ENCODE measurements around the gene KAT6B. TPM values are rescaled to one million over a fixed set of nuclear protein-coding genes. Genes with fewer than 3 reads are reported as not detected.

Gene KAT6B
- total and polyA plus RNA-seq, 10 of the 15 experiments (the other 5 are each of a cell fraction or from before 2014, with no cell fraction given), result 2.7 to 22.6 (median 15.7) TPM

DNA sequence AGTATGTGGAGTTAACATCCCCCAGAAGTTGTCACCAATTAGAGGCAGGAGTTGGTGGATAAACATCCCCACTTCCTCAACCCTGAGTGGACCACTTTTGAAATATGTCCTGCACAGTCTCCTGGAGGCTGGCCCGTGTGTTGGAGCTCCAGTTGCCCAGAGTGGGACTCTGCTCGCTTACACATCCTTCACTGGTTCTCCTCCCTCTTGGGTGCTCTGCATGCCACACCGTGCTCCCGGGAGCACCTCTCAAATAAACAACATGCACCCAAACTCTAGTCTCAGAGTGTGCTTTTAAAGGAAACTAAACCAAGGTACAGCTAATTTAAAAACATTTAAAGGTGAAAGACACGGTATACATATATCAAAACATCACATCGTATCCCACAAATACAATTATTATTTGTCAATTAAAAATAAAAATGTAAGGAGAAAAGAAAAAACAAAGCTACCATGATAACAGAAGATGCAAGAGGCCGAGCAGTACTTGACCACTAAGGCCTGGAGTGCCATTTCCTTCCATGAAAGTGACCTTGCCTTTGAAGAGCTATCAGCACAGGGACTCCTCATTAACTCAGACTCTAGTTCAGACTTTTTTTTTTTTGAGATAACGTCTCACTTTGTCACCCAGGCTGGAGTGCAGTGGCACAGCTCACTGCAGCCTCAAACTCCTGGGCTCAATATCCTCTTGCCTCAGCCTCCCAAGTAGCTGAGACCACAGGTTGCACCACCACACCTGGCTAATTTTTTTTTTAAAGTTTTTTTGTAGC lies 237.2 kb downstream of the KAT6B start:
- Histone ChIP-seq H3K27ac (ENCODE audit: control insufficient read depth, insufficient read depth) (no peak overlapping the region), H3K27me3 (replicated peaks in 1 of 2; ENCODE audit: control insufficient read depth in 2 of 2, insufficient read depth in 2 of 2, low read length in 1 of 2) (no peaks in the 10 kb centered on the region), H3K4me2 (ENCODE audit: control insufficient read depth, insufficient read depth) (no peak overlapping the region), H3K9me3 (replicated peaks; ENCODE audit: control insufficient read depth, insufficient read depth, low read length) (no peaks in the 10 kb centered on the region), H3K79me2 (ENCODE audit: control insufficient read depth, insufficient read depth, low read length) (no peaks in the 10 kb centered on the region), H3K36me3 (ENCODE audit: control insufficient read depth in 2 of 2, insufficient read depth in 2 of 2, low read length in 1 of 2) (no peaks in the 10 kb centered on the region), H3K4me1 (ENCODE audit: control insufficient read depth, insufficient read depth, low read length) (no peaks in the 10 kb centered on the region), H3K9ac (ENCODE audit: control insufficient read depth, insufficient read depth, low read length) (no peak overlapping the region), H2AFZ (ENCODE audit: control insufficient read depth, low read depth, low read length) (no peak overlapping the region), H4K20me1 (ENCODE audit: control insufficient read depth, insufficient read depth) (no peaks in the 10 kb centered on the region), H3K4me3 (no peak overlapping the region)
- BruUV-seq (replicated peaks), result no TSS peak
- DNase-seq (ENCODE audit: low read depth, low spot score), result no peak
- no peak for TF ChIP-seq ZBED1 (IDR thresholded peaks at IDR 0.05; ENCODE audit: borderline replicate concordance)
- TF ChIP-seq BRCA1 (IDR thresholded peaks at IDR 0.05; ENCODE audit: low read depth, low read length), result no peak
- TF ChIP-seq RAD51 (IDR thresholded peaks at IDR 0.05), result no peak
- no peak for TF ChIP-seq BMI1 (IDR thresholded peaks at IDR 0.05; ENCODE audit: borderline replicate concordance)
- TF ChIP-seq NBN (IDR thresholded peaks at IDR 0.05), result no peak
- CTCF ChIA-PET, result interaction anchor here (0.6 kb wide), 1 partner anchor 366 kb away, joined by 3 read pairs; no protein-coding TSS in a partner anchor
- WGBS (ENCODE audit: insufficient coverage, insufficient replicate concordance, low lambda C conversion rate, missing lambda C conversion rate), result 72% methylated on average over 8 of the region's 8 CpGs
- intact Hi-C loops (cut with micrococcal nuclease; ENCODE audit: unreplicated experiment) (no loop called here), in situ Hi-C loops (cut with MboI) (no loop called here)
- SMC1A ChIA-PET (ENCODE audit: uncharacterized antibody, unreplicated experiment), result interaction anchor here (0.6 kb wide), 1 partner anchor 492 kb away, joined by 3 read pairs; no protein-coding TSS in a partner anchor
- no peak for ATAC-seq
- no peak for FAIRE-seq
- POLR2A ChIA-PET, result no interaction called here
- RAD21 ChIA-PET (ENCODE audit: unreplicated experiment), result no interaction called here

DNA sequence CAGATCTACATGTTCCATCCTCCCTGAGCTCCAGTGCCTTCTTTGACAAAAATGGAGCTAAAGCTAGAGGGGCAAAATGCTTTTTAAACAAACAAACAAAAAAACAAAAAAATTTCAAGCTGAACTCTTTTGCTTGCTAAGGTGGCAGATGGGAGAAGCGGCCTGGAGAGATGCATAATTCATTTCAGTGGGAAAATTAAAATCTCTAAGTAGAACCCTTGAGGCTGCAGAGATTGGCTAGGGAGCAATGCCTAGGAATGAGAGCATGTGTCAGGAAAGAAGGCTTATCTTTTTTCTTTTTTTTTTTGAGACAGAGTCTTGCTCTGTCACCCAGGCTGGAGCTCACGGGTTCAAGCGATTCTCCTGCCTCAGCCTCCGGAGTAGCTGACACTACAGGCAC lies 238.7 kb downstream of the KAT6B start:
- no peak overlapping the region for H3K4me2 ChIP-seq (ENCODE audit: control insufficient read depth, insufficient read depth)
- ChIA-PET SMC1A (ENCODE audit: uncharacterized antibody, unreplicated experiment) (interaction anchor here (0.5 kb wide), 1 partner anchor 765 kb away, joined by 4 read pairs; no protein-coding TSS in a partner anchor), POLR2A (interaction anchor here (0.6 kb wide), 1 partner anchor 311 kb away, joined by 3 read pairs; no protein-coding TSS in a partner anchor), RAD21 (ENCODE audit: unreplicated experiment) (no interaction called here), CTCF (interaction anchor here (0.9 kb wide), 1 partner anchor 32 kb away, joined by 3 read pairs; no protein-coding TSS in a partner anchor)
- no TSS peak for BruUV-seq (replicated peaks)
- H3K4me3 ChIP-seq, result no peak overlapping the region
- no peaks in the 10 kb centered on the region for H3K79me2 ChIP-seq (ENCODE audit: control insufficient read depth, insufficient read depth, low read length)
- in situ Hi-C loops (cut with MboI), result no loop called here
- H3K36me3 ChIP-seq (ENCODE audit: control insufficient read depth in 2 of 2, insufficient read depth in 2 of 2, low read length in 1 of 2), result no peaks in the 10 kb centered on the region
- ATAC-seq, result no peak
- no peak overlapping the region for H3K27ac ChIP-seq (ENCODE audit: control insufficient read depth, insufficient read depth)
- H4K20me1 ChIP-seq (ENCODE audit: control insufficient read depth, insufficient read depth), result no peaks in the 10 kb centered on the region
- no peaks in the 10 kb centered on the region for H3K9me3 ChIP-seq (replicated peaks; ENCODE audit: control insufficient read depth, insufficient read depth, low read length)
- intact Hi-C loops (cut with micrococcal nuclease; ENCODE audit: unreplicated experiment), result no loop called here
- H3K9ac ChIP-seq (ENCODE audit: control insufficient read depth, insufficient read depth, low read length), result no peak overlapping the region
- H2AFZ ChIP-seq (ENCODE audit: control insufficient read depth, low read depth, low read length), result no peak overlapping the region
- H3K4me1 ChIP-seq (ENCODE audit: control insufficient read depth, insufficient read depth, low read length), result no peaks in the 10 kb centered on the region
- H3K27me3 ChIP-seq (replicated peaks in 1 of 2; ENCODE audit: control insufficient read depth in 2 of 2, insufficient read depth in 2 of 2, low read length in 1 of 2), result no peaks in the 10 kb centered on the region
- no peak for FAIRE-seq
- no peak for DNase-seq (ENCODE audit: low read depth, low spot score)
- WGBS (ENCODE audit: insufficient coverage, insufficient replicate concordance, low lambda C conversion rate, missing lambda C conversion rate), result 81% methylated on average over 4 of the region's 4 CpGs
- TF ChIP-seq HDAC6 (IDR thresholded peaks at IDR 0.05; ENCODE audit: unreplicated experiment), result no peak
- TF ChIP-seq SP1 (IDR thresholded peaks at IDR 0.05; ENCODE audit: low read depth, low read length), result no peak
- TF ChIP-seq RUNX3 (IDR thresholded peaks at IDR 0.05; ENCODE audit: low read length), result no peak
- TF ChIP-seq NR2F1 (conservative IDR thresholded peaks at IDR 0.05), result no peak
- TF ChIP-seq KLF5 (IDR thresholded peaks at IDR 0.05; ENCODE audit: partially characterized antibody), result no peak
- TF ChIP-seq, protein P1, sequence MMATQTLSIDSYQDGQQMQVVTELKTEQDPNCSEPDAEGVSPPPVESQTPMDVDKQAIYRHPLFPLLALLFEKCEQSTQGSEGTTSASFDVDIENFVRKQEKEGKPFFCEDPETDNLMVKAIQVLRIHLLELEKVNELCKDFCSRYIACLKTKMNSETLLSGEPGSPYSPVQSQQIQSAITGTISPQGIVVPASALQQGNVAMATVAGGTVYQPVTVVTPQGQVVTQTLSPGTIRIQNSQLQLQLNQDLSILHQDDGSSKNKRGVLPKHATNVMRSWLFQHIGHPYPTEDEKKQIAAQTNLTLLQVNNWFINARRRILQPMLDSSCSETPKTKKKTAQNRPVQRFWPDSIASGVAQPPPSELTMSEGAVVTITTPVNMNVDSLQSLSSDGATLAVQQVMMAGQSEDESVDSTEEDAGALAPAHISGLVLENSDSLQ (IDR thresholded peaks at IDR 0.05), result no peak
- TF ChIP-seq MXI1 (IDR thresholded peaks at IDR 0.05; ENCODE audit: low read depth, low read length), result no peak
- no peak for TF ChIP-seq IKZF1 (conservative IDR thresholded peaks at IDR 0.05)
- TF ChIP-seq TCF3 (IDR thresholded peaks at IDR 0.05; ENCODE audit: borderline replicate concordance, insufficient read depth, low read depth, low read length), result no peak
- TF ChIP-seq ZNF622 (IDR thresholded peaks at IDR 0.05), result no peak
- TF ChIP-seq RB1 (IDR thresholded peaks at IDR 0.05; ENCODE audit: borderline replicate concordance), result no peak
- TF ChIP-seq, protein P2, sequence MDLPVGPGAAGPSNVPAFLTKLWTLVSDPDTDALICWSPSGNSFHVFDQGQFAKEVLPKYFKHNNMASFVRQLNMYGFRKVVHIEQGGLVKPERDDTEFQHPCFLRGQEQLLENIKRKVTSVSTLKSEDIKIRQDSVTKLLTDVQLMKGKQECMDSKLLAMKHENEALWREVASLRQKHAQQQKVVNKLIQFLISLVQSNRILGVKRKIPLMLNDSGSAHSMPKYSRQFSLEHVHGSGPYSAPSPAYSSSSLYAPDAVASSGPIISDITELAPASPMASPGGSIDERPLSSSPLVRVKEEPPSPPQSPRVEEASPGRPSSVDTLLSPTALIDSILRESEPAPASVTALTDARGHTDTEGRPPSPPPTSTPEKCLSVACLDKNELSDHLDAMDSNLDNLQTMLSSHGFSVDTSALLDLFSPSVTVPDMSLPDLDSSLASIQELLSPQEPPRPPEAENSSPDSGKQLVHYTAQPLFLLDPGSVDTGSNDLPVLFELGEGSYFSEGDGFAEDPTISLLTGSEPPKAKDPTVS (IDR thresholded peaks at IDR 0.05; ENCODE audit: low read depth, low read length), result no peak
- no peak for TF ChIP-seq TAF1 (IDR thresholded peaks at IDR 0.05; ENCODE audit: borderline replicate concordance, low read depth, low read length)
